ENCODE results near the gene SCAI. TPM values are rescaled to one million over a fixed set of nuclear protein-coding genes. Genes with fewer than 3 reads are reported as not detected.
"Not testable (repeated sequence)": the region's sequence is repeated elsewhere in the genome, so short reads cannot be mapped to it uniquely, and the experiment has no call there.

The SCAI gene
- total RNA-seq, 1 experiment from 2014 or later, result 14.2 TPM

- DNase-seq, result peak; percentile 69 to 77
- Histone ChIP-seq H3K36me3 (no peaks in the 10 kb centered on the region), H3K27me3 (no peaks in the 10 kb centered on the region), H3K27ac (peak overlapping the region; percentile 60), H3K9me3 (replicated peaks) (no peaks in the 10 kb centered on the region), H3K4me1 (no peaks in the 10 kb centered on the region), H3K4me3 (peak overlapping the region; percentile 79)
Measured at GRCh38 chr9:124941679-124942561, 201.4 kb downstream of the SCAI start.

- H3K4me3 ChIP-seq, result peak within 1 kb of the TSS; percentile 79
- no peaks in the 10 kb centered on the region for H3K4me1 ChIP-seq
Measured at GRCh38 chr9:124940894-124941678, 202.2 kb downstream of the SCAI start, which contains the start of gene GOLGA1. Gene GOLGA1, minus strand, starts transcription at chr9:124941083. Its CDS starts 2,372 bp downstream, at chr9:124938711.

GRCh38 chr9:124940521-124940893, 202.8 kb downstream of the SCAI start:
- DNase-seq, result no peak
- Histone ChIP-seq H3K4me1 (no peaks in the 10 kb centered on the region), H3K36me3 (no peaks in the 10 kb centered on the region), H3K9me3 (replicated peaks) (no peaks in the 10 kb centered on the region), H3K27me3 (no peaks in the 10 kb centered on the region), H3K4me3 (peak overlapping the region; percentile 79), H3K27ac (peak overlapping the region; percentile 60)

More at GRCh38 chr9:124940894-124941678, 202.2 kb downstream of the SCAI start, which contains the start of gene GOLGA1:
- Histone ChIP-seq H3K9me3 (replicated peaks) (no peaks in the 10 kb centered on the region), H3K27me3 (no peaks in the 10 kb centered on the region), H3K36me3 (no peaks in the 10 kb centered on the region), H3K27ac (peak within 1 kb of the TSS; percentile 60)
- peak; percentile 97 for DNase-seq

GRCh38 chr9:124939944-124940343, 203.4 kb downstream of the SCAI start:
- Histone ChIP-seq H3K27ac (no peak overlapping the region), H3K9me3 (replicated peaks) (no peaks in the 10 kb centered on the region), H3K4me3 (peak overlapping the region; percentile 79), H3K36me3 (no peaks in the 10 kb centered on the region), H3K27me3 (no peaks in the 10 kb centered on the region), H3K4me1 (no peaks in the 10 kb centered on the region)
- DNase-seq, result no peak

GRCh38 chr9:124934290-124934689, 209.0 kb downstream of the SCAI start:
- Histone ChIP-seq H3K4me3 (no peak overlapping the region), H3K27me3 (no peaks in the 10 kb centered on the region), H3K27ac (no peak overlapping the region), H3K4me1 (no peaks in the 10 kb centered on the region), H3K36me3 (no peaks in the 10 kb centered on the region; the same call in 1 of the 2 replicates), H3K9me3 (replicated peaks) (no peaks in the 10 kb centered on the region)
- no peak for DNase-seq

GRCh38 chr9:124932333-124932732, 211.0 kb downstream of the SCAI start:
- H3K36me3 ChIP-seq, result no peaks in the 10 kb centered on the region; the same call in 1 of the 2 replicates

GRCh38 chr9:124929464-124929863, 213.9 kb downstream of the SCAI start:
- Histone ChIP-seq H3K9me3 (replicated peaks) (no peaks in the 10 kb centered on the region), H3K27ac (no peak overlapping the region), H3K36me3 (no peaks in the 10 kb centered on the region; the same call in 1 of the 2 replicates), H3K4me3 (no peak overlapping the region), H3K27me3 (no peaks in the 10 kb centered on the region), H3K4me1 (no peaks in the 10 kb centered on the region)
- no peak for DNase-seq

More at GRCh38 chr9:124932333-124932732, 211.0 kb downstream of the SCAI start:
- Histone ChIP-seq H3K27me3 (no peaks in the 10 kb centered on the region), H3K4me3 (no peak overlapping the region), H3K27ac (no peak overlapping the region), H3K9me3 (replicated peaks) (no peaks in the 10 kb centered on the region), H3K4me1 (no peaks in the 10 kb centered on the region)
- DNase-seq, result no peak

- no peaks in the 10 kb centered on the region; the same call in 1 of the 2 replicates for H3K36me3 ChIP-seq
- no peaks in the 10 kb centered on the region for H3K4me1 ChIP-seq
- H3K27ac ChIP-seq, result no peak overlapping the region
- H3K9me3 ChIP-seq (replicated peaks), result no peaks in the 10 kb centered on the region
- H3K27me3 ChIP-seq, result no peaks in the 10 kb centered on the region
- DNase-seq, result no peak
- H3K4me3 ChIP-seq, result no peak overlapping the region
Measured at GRCh38 chr9:124928116-124928515, 215.2 kb downstream of the SCAI start.

GRCh38 chr9:124920394-124920793, 222.9 kb downstream of the SCAI start:
- not testable (repeated sequence) for H3K4me1 ChIP-seq; DNase-seq; H3K36me3 ChIP-seq; H3K9me3 ChIP-seq (replicated peaks); H3K27ac ChIP-seq; H3K4me3 ChIP-seq; H3K27me3 ChIP-seq

- no peak overlapping the region for H3K27ac ChIP-seq
- H3K27me3 ChIP-seq, result no peaks in the 10 kb centered on the region
- H3K4me1 ChIP-seq, result no peaks in the 10 kb centered on the region
- H3K36me3 ChIP-seq, result no peaks in the 10 kb centered on the region
- no peak overlapping the region for H3K4me3 ChIP-seq
- H3K9me3 ChIP-seq (replicated peaks), result no peaks in the 10 kb centered on the region
- no peak for DNase-seq
Measured at GRCh38 chr9:124914753-124915405, 228.4 kb downstream of the SCAI start.

GRCh38 chr9:124913378-124913777, 229.9 kb downstream of the SCAI start:
- DNase-seq, result no peak
- Histone ChIP-seq H3K36me3 (no peaks in the 10 kb centered on the region), H3K4me3 (no peak overlapping the region), H3K27me3 (no peaks in the 10 kb centered on the region), H3K9me3 (replicated peaks) (no peaks in the 10 kb centered on the region), H3K27ac (no peak overlapping the region), H3K4me1 (no peaks in the 10 kb centered on the region)

- Histone ChIP-seq H3K27ac (no peak overlapping the region), H3K27me3 (no peaks in the 10 kb centered on the region)
- DNase-seq, result no peak
Measured at GRCh38 chr9:124911766-124912165, 231.6 kb downstream of the SCAI start.

GRCh38 chr9:124908098-124908497, 235.2 kb downstream of the SCAI start:
- no peak for DNase-seq
- no peaks in the 10 kb centered on the region for H3K4me1 ChIP-seq

More at GRCh38 chr9:124911766-124912165, 231.6 kb downstream of the SCAI start:
- Histone ChIP-seq H3K4me3 (no peak overlapping the region), H3K9me3 (replicated peaks) (no peaks in the 10 kb centered on the region), H3K36me3 (no peaks in the 10 kb centered on the region), H3K4me1 (no peaks in the 10 kb centered on the region)

GRCh38 chr9:124906966-124907365, 236.4 kb downstream of the SCAI start:
- H3K4me3 ChIP-seq, result no peak overlapping the region
- no peaks in the 10 kb centered on the region; the same call in 1 of the 2 replicates for H3K36me3 ChIP-seq
- no peak for DNase-seq
- H3K9me3 ChIP-seq (replicated peaks), result no peaks in the 10 kb centered on the region
- H3K27ac ChIP-seq, result no peak overlapping the region
- no peaks in the 10 kb centered on the region for H3K27me3 ChIP-seq
- no peaks in the 10 kb centered on the region for H3K4me1 ChIP-seq

More at GRCh38 chr9:124908098-124908497, 235.2 kb downstream of the SCAI start:
- no peak overlapping the region for H3K4me3 ChIP-seq
- H3K36me3 ChIP-seq, result no peaks in the 10 kb centered on the region; the same call in 1 of the 2 replicates
- no peaks in the 10 kb centered on the region for H3K27me3 ChIP-seq
- H3K9me3 ChIP-seq (replicated peaks), result no peaks in the 10 kb centered on the region
- no peak overlapping the region for H3K27ac ChIP-seq

Data from SJCRH30 (cell line).